Small intestine (tissue), 7 donors: ENCODE measurements around the gene FAM185A. TPM values are rescaled to one million over a fixed set of nuclear protein-coding genes. Genes with fewer than 3 reads are reported as not detected.

Source experiments
- DNase-seq, 2 donors: peaks; one replicate each; pipeline versions ENCODE4 v3.0.0 to v3.0.0-alpha.2; 2013
- FAIRE-seq: peaks from 2 replicates; lab custom pipeline; 2012; peaks lifted over from hg19 to GRCh38; lab: Jason Lieb, UNC
- H3K27ac ChIP-seq, 3 donors: one replicate each; pipeline ENCODE4 v1.5.1; 2013; ENCODE audit warnings: low read length in 2 of 3, mild to moderate bottlenecking in 2 of 3, control low read depth in 1 of 3, inconsistent platforms in 1 of 3, low read depth in 1 of 3, moderate library complexity in 1 of 3
- H3K27me3 ChIP-seq, 3 donors: one replicate each; pipeline ENCODE4 v1.6.1; 2013; ENCODE audit warnings: low read length in 3 of 3, inconsistent platforms in 1 of 3; ENCODE audit not compliant: control insufficient read depth in 3 of 3, insufficient read depth in 3 of 3
- H3K36me3 ChIP-seq, 3 donors: one replicate each; pipeline ENCODE4 v1.6.1; 2013; ENCODE audit warnings: low read length in 3 of 3, inconsistent platforms in 1 of 3, low read depth in 1 of 3, mild to moderate bottlenecking in 1 of 3, moderate library complexity in 1 of 3; ENCODE audit not compliant: control insufficient read depth in 3 of 3, insufficient read depth in 2 of 3
- H3K4me1 ChIP-seq, 3 donors: one replicate each; pipeline ENCODE4 v1.6.1; 2013; ENCODE audit warnings: low read length in 2 of 3, inconsistent platforms in 1 of 3, low read depth in 1 of 3, mild to moderate bottlenecking in 1 of 3, moderate library complexity in 1 of 3; ENCODE audit not compliant: control insufficient read depth in 3 of 3, insufficient read depth in 2 of 3
- H3K4me3 ChIP-seq, 3 donors: one replicate each; pipeline ENCODE4 v1.5.1; 2013; ENCODE audit warnings: low read length in 3 of 3, control low read depth in 1 of 3, inconsistent platforms in 1 of 3, low read depth in 1 of 3, mild to moderate bottlenecking in 1 of 3, moderate library complexity in 1 of 3
- H3K9me3 ChIP-seq, 2 donors: one replicate each; pipeline ENCODE4 v1.6.1; 2013; ENCODE audit warnings: low read depth in 1 of 2, low read length in 1 of 2; ENCODE audit not compliant: control insufficient read depth in 2 of 2, insufficient read depth in 1 of 2
- polyA plus RNA-seq, 4 donors: library from polyadenylated mRNA; stranded (reverse) in 3 of 4; unstranded in 1 of 4; fragments of 200-250 nt in 3 of 4; fragments of 120-200 nt in 1 of 4; gene quantifications; one replicate each; pipeline versions ENCODE4 v1.2.1 to v1.2.3, GENCODE V29; 2013
- donor health status: healthy with polysubstance abuse.
- donor health status: control.
- donor health status: control.
- donor health status: Bipolar disorder and iron deficiency.
- donor health status: healthy.

Gene FAM185A
- polyA plus RNA-seq, 4 donors = 5.4 to 7.5 (median 6.1) TPM

GRCh38 chr7:102856036-102856435 lies 107.2 kb downstream of the FAM185A start:
- no peak overlapping the region for H3K4me3 ChIP-seq
- no peaks in the 10 kb centered on the region for H3K27me3 ChIP-seq
- H3K27ac ChIP-seq = no peak overlapping the region
- no peaks in the 10 kb centered on the region for H3K9me3 ChIP-seq
- no peak for FAIRE-seq
- H3K4me1 ChIP-seq = no peaks in the 10 kb centered on the region
- DNase-seq = no peak
- no peaks in the 10 kb centered on the region for H3K36me3 ChIP-seq

Other genes starting within 250 kb of the FAM185A start
- 10 to 100 TPM; 14.2 to 58.4 (median 35.7) TPM for gene RASA4B, start 231.2 kb upstream of the FAM185A start, polyA plus RNA-seq
- 10 to 100 TPM in 2 of 4 donors, 1 to 10 TPM in 2; 5.8 to 15.4 (median 10.8) TPM for gene UPK3BL2, start 205.3 kb upstream of the FAM185A start, polyA plus RNA-seq
- 1 to 10 TPM in 1 of 4 donors, under 1 TPM in 1, not detected in 2; 0.04 to 2.9 TPM for gene SPDYE2, start 197.8 kb upstream of the FAM185A start, polyA plus RNA-seq
- gene POLR2J3, start 176.4 kb upstream of the FAM185A start, polyA plus RNA-seq = 10 to 100 TPM; 31.6 to 63.0 (median 41.8) TPM
- 10 to 100 TPM; 24.2 to 31.1 (median 27.2) TPM for gene RASA4, start 132.2 kb upstream of the FAM185A start, polyA plus RNA-seq
- 10 to 100 TPM; 21.3 to 84.0 (median 54.3) TPM for gene UPK3BL1, start 106.2 kb upstream of the FAM185A start, polyA plus RNA-seq
- 1 to 10 TPM in 1 of 4 donors, not detected in 3; 1.3 TPM for gene SPDYE2B, start 98.7 kb upstream of the FAM185A start, polyA plus RNA-seq
- gene POLR2J2, start 77.3 kb upstream of the FAM185A start, polyA plus RNA-seq = 1 to 10 TPM; 1.1 to 7.8 (median 1.5) TPM
- 10 to 100 TPM in 1 of 4 donors, under 1 TPM in 2, not detected in 1; 0.27 to 19.9 (median 0.61) TPM for gene LRRC17, start 164.0 kb downstream of the FAM185A start, polyA plus RNA-seq